Activated CD4-positive, alpha-beta T cell treated with anti-CD3 and anti-CD28 coated beads, Interleukin-10, Interleukin-2, amounts not matched to agents 100 ng/mL and 50 ng/mL, durations not matched to agents 16 hours and 8 hours (primary cell): Measurements from ENCODE around the gene PKP1.

Experiments used
- DNase-seq: peaks from one replicate; pipeline ENCODE4 v3.0.0-alpha.2; 2020

The PKP1 gene

DNA sequence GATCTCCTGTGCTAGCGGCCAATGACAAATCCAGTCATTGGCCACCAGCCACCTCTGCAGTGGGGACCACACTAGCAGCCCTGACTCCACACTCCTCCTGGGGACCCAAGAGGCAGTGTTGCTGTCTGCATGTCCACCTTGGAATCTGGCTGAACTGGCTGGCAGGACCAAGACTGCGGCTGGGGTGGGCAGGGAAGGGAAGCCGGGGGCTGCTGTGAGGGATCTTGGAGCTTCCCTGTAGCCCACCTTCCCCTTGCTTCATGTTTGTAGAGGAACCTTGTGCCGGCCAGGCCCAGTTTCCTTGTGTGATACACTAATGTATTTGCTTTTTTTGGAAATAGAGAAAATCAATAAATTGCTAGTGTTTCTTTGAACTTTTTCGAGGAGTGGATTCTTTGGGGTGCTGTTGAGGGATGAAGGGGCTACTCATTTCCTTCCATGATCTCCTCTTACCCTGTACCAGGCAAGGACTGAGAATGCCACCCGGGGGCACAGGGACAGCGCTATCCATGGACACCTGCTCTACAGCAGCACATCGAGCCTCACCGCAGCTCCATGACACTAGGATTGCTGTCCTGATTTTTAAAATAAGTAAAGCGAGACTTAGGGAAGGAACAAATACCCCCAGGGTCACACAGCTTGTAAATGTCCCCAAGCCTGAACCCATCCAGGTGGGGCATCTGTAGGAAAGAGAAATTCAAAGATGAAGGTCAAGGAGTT, 49.5 kb downstream of the PKP1 start:
- DNase-seq: no peak

- no peak for DNase-seq
These were observed 51.2 kb downstream of the PKP1 start for GRCh38 chr1:201334325-201335173.

DNA sequence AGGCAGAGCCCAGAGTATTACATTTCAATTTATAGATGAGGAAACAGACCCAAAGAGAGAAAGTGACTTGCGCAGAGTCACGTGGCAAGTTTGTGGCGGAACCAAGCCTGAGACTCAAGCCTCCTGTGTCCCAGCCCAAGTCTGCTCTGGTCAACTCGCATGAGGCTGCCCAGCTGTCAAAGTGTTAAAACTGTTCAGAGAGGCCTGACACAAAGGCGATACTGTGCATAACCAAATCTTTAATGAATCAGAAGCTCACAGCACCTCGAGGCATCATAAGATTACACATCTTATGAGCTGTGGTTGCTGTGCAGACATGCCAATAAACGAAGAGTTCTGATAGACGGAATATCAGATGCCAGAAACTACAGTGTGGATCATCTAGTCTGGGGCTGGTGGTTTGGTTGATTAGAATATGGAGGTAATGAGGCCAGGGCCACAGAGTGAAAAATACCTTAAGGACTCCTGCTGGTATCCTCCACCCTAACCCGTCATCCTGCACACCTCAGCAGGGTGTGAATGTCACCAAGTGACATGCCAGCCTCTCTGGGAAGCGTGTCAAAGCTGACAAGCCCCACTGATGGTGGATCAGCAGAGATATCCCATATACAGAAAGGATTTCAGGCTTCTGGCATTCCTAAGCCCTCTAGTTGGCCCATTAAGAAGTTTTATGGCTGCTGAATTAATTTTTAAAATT, 52.0 kb downstream of the PKP1 start:
- no peak for DNase-seq

GRCh38 chr1:201335901-201336300, 52.6 kb downstream of the PKP1 start:
- no peak for DNase-seq

DNA sequence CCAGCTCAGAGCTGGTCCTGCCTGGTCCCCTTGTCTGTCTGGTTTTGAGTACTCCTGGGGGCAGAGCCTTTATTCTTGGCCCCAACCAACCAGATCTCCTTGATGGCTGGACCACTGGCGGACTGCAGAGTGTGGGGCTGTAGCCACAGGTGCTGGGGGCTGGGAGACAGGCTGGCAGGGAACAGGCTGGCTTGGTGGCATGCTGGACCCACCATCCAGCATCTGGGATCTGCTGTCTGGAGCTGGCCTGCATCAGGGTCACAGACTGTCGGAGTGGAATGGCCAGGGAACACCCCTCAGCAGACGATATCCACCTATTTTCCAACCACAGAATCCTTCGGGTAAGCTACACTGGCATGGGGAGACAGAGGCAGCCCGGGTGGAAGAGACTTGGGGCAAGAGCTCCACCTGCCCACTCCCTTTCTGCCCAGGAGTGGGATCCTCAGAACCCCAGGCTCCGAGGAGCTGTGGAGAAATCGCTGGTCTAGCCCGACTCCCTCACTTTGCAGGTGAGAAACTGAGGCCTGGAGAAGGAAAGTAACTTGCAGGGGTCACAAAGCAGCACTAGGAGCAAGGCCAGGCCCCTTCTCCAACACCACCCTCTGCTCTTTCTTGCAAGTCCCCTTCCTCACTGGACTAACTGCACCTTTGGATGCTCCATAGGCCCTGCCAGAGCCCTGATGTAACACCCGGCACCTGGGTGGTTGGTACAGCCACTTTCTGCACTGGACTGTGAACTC, 53.6 kb downstream of the PKP1 start:
- no peak for DNase-seq

DNA sequence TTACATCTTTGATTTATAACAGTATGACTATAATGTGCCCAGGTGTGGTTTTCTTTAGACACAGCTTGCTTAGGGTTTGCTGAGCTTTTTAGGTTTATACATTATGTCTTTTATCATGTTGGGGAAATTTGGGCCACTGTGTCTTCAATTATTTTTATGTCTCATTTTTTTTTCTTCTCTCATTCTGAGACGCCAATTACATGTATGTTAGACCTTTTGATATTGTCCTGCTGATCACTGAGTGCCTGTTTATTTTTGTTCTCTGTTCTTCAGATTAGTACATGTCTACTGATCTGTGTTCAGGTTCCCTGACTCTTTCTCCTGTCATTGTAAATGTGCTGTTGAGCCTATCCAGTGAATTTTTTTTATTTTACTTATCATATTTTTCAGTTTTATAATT, 58.1 kb downstream of the PKP1 start:
- no peak for DNase-seq

- no peak for DNase-seq
These were observed 61.1 kb downstream of the PKP1 start for GRCh38 chr1:201344206-201345080.

GRCh38 chr1:201345081-201345355, 61.7 kb downstream of the PKP1 start:
- DNase-seq: no peak

DNA sequence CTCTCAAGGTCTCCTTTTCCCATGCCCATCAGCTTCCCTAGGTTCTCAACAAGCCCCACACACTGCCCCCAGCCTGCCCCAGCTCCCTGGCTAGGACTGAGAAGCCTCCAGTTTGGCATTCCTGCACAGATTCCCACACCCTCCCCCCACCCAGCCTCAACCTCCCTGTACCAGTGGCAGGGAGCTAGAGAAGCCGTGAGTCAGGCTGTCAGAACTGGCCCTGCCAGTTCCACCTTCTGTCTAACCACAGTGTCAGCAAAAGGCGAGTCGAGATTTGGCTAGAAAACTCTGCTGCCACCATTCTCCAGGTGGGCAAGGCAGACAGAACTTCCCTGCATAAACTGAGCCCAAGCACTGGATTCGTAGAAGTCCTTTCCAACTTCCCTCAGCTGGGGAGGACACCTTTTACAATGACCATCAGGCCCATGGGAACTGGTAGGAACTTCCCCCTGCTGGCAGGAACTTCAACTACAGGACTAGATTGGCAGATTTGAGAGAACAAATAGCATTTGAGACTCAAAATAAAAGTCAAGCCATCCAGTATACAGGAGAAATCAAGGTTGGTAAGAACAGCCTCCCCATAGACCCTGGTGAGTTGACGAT, 63.1 kb downstream of the PKP1 start:
- DNase-seq: peak; percentile 27

DNA sequence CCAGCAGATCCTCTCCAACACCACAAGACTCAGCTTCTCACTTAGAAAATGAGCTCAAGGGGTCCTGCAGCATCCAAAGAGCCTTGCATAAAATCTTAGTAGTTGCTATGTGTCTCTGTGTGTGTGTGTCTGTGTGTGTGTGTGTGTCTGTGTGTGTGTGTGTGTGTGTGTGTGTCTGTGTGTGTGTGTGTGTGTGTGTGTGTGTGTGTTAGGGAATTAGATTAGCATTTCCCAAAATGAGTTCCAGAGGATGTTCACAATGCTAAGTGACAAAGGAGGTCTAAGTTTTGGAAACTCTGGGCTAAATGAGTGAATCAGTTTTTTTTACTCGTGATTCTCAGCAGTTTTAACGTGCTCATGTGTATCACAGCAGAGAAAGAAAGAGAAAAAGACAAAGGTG, 63.7 kb downstream of the PKP1 start:
- DNase-seq: no peak

DNA sequence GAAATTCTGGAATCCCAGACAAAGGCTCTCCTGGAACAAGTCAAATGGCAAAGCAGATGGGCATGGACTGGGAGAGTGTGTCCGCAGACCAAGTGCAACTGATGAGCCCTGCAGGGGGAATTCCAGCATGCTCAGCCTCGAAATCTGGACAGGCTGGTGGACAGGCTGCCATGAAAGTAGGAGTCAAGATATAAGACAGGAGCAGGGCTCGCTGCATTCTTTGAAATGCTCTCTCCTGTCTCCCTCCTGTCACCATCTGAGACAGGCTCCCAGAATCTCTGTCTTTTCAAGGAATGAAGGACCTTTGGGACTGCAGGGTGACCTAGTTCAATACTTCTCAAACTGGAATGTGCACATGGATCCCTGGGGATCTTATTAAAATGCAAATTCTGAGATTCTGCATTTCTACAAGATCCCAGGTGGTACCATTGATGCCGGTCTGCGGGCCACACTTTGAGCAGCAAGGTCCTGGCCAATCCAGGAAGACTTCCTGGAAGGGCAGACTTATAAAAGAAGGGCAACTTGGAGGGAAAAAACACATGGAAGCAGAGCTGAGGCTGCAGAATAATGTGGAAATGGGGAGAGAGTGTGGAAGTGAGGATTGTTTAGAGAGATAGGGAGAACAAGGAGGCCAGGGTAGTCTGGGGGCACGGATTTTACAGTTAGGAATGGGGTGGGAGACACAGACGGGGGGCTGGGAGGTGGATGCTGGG, 64.3 kb downstream of the PKP1 start:
- no peak for DNase-seq

GRCh38 chr1:201348211-201348566, 64.9 kb downstream of the PKP1 start:
- peak; percentile 33 for DNase-seq

GRCh38 chr1:201349092-201349491, 65.8 kb downstream of the PKP1 start:
- DNase-seq: no peak

DNA sequence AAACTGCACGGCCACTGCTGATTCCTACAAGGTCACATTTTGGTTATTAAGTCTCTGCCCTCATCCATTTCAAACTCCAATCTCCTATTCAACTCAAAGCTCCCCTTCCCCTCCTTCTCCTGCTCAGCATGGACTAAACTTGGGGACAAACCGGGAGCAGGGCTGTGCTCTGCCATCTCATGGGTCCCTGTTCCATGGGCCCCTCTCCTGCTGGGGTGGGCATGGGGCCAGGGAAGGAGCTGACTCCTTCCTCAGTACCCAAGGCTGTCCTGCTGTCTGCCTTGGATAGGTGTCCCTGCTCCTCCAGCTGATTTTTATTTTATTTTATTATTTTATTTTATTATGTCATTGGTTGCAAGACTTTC, 67.0 kb downstream of the PKP1 start:
- no peak for DNase-seq

DNA sequence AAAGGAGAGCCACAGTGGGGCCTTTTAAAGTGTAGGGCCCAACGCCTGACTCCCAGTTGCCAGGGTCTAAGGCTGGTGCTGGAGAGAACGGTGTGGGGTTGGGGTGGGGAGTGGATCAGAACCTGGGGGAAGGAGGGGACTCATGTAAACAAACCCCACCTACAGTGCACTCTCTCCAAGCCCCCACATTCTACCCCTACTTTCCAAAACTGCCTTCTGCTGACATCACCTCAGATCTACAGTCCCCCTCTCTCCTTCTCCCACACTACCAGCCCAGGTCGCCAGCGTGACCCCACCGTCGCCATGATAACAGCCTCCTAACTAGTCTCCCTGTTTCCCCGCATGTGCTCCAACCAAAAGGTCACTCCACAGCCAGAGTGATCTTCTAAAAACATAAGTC, 67.6 kb downstream of the PKP1 start:
- no peak for DNase-seq

GRCh38 chr1:201351617-201352016, 68.3 kb downstream of the PKP1 start:
- no peak for DNase-seq

- DNase-seq: no peak
These were observed 70.1 kb downstream of the PKP1 start for GRCh38 chr1:201353186-201353940.

DNA sequence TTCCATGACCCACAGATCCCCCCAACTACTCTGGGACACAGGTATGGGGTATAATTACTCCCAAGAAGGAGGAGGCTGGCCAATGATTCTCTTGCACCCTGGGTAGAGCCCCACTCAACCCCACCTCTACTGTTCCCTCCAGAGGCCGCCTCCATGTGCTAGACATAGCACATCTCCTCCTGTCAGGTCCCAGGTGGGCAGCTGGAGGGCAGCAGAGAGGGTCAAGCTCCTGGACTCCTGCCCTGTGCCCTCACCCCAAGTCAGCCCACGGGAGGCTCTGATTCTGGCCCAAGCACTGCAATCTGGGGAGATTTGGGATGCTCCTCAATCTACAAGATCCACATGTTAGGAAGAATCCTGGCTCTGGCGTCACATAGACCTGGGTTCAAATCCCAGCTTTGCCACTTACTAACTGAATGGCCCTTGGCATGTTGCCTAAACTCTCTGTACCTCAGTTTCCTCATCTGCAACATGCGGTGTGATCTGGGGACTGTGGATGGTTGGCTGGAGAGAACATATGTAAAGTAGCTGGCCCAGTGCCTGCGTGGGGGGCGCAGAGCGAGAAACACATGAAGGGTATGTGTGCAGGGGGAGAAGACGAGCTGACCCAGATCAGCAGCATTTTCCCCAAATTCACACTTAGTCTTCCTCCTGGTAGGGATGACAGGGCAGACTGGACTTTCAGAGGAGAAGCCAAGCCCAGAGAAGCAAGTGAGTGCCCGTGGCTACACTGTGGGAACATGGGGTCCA, 71.0 kb downstream of the PKP1 start:
- no peak for DNase-seq

- no peak for DNase-seq
These were observed 71.6 kb downstream of the PKP1 start for GRCh38 chr1:201354901-201355295.

DNA sequence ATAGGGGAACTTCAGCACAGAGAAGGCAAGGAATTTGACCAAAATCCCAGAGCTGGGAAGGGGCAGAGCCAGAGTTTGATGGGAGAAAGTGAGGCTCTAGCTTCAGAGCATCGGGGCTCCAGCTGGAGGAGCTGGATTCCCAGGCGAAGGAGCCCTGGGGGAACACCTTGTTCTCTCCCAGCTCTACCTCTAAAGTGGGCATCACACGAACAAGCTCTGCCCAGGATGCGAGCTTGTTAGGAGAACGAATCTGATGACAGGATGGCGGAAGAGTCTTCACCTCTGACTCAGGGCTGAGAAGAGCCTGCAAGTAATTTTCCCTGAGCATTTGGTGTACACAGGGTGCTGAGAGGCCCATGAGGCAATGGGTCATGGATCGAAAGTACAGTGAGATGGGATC, 72.2 kb downstream of the PKP1 start:
- DNase-seq: no peak
